Measurements from ENCODE around the gene DPRX.

The DPRX gene

GRCh38 chr19:53631949-53632407, at the start of gene DPRX:
Gene DPRX, plus strand, starts transcription at chr19:53631999. Its CDS starts 108 bp downstream, at chr19:53632107.
- DNase-seq, result no peak

GRCh38 chr19:53583181-53583580, 48.6 kb upstream of the DPRX start:
- no peak for DNase-seq

- DNase-seq, result no peak
These were observed 45.5 kb upstream of the DPRX start for GRCh38 chr19:53586277-53586691.

- no peak for DNase-seq
These were observed 36.8 kb upstream of the DPRX start for GRCh38 chr19:53594811-53595509.

GRCh38 chr19:53595510-53595867, 36.3 kb upstream of the DPRX start:
- no peak for DNase-seq

GRCh38 chr19:53596056-53596455, 35.7 kb upstream of the DPRX start:
- no peak for DNase-seq

GRCh38 chr19:53597023-53597422, 34.8 kb upstream of the DPRX start:
- DNase-seq, result no peak

GRCh38 chr19:53598361-53598760, 33.4 kb upstream of the DPRX start:
- no peak for DNase-seq

GRCh38 chr19:53600217-53600616, 31.6 kb upstream of the DPRX start:
- no peak for DNase-seq

GRCh38 chr19:53606031-53606430, 25.8 kb upstream of the DPRX start:
- no peak for DNase-seq

GRCh38 chr19:53608381-53608780, 23.4 kb upstream of the DPRX start:
- no peak for DNase-seq

GRCh38 chr19:53612762-53613526, 18.9 kb upstream of the DPRX start:
- DNase-seq, result no peak

GRCh38 chr19:53621885-53622740, 9.7 kb upstream of the DPRX start:
- DNase-seq, result no peak

- DNase-seq, result no peak
These were observed 6.8 kb upstream of the DPRX start for GRCh38 chr19:53624771-53625545.

- DNase-seq, result no peak
These were observed 5.3 kb upstream of the DPRX start for GRCh38 chr19:53626486-53626885.

- DNase-seq, result no peak
These were observed 4.8 kb upstream of the DPRX start for GRCh38 chr19:53626976-53627375.

GRCh38 chr19:53634768-53635167, 3.0 kb downstream of the DPRX start:
- no peak for DNase-seq

GRCh38 chr19:53639471-53639870, 7.7 kb downstream of the DPRX start:
- DNase-seq, result no peak

GRCh38 chr19:53642381-53643099, 10.7 kb downstream of the DPRX start:
- no peak for DNase-seq

GRCh38 chr19:53644061-53644816, 12.4 kb downstream of the DPRX start:
- no peak for DNase-seq

GRCh38 chr19:53646144-53646543, 14.3 kb downstream of the DPRX start:
- DNase-seq, result no peak

Measured in stimulated activated CD4-positive, alpha-beta T cell treated with anti-CD3 and anti-CD28 coated beads, Interleukin-15, amount 100 ng/mL, for 24 hours (primary cell).